ENCODE results near the gene IL20RB.

DNA sequence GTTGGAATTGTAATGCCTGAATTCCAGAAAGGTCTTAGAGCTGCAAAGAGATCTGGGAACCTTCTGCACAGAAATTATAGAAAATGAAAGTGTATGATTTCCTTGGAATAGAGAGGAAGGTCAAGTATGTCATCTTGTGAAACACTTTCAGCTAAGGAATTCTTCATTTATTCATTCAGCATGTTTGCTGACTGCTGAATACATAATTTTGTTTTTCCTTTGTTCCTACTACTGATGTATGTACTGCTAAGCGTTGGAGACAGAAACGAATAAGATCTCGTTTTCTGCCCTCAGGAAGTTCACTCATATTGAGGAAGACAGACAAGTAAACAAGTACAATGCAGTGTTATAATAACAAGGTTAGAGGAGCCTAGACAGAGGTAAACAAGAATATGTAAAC is 14.3 kb upstream of the IL20RB start:
- no peak for TF ChIP-seq FOXM1 (IDR thresholded peaks at IDR 0.05; ENCODE audit: borderline replicate concordance)
- no peak for TF ChIP-seq ELF4 (IDR thresholded peaks at IDR 0.05)
- no peak for TF ChIP-seq CTBP1 (IDR thresholded peaks at IDR 0.05; ENCODE audit: borderline replicate concordance)
- no peak for TF ChIP-seq FOXA1 (IDR thresholded peaks at IDR 0.05)
- no peak for TF ChIP-seq SP1 (IDR thresholded peaks at IDR 0.05)
- no peak for TF ChIP-seq NFRKB (IDR thresholded peaks at IDR 0.05)
- TF ChIP-seq, protein P1, sequence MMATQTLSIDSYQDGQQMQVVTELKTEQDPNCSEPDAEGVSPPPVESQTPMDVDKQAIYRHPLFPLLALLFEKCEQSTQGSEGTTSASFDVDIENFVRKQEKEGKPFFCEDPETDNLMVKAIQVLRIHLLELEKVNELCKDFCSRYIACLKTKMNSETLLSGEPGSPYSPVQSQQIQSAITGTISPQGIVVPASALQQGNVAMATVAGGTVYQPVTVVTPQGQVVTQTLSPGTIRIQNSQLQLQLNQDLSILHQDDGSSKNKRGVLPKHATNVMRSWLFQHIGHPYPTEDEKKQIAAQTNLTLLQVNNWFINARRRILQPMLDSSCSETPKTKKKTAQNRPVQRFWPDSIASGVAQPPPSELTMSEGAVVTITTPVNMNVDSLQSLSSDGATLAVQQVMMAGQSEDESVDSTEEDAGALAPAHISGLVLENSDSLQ (IDR thresholded peaks at IDR 0.05), result no peak
- TF ChIP-seq HDGF (IDR thresholded peaks at IDR 0.05; ENCODE audit: borderline replicate concordance), result no peak
- no peak for TF ChIP-seq L3MBTL2 (conservative IDR thresholded peaks at IDR 0.05)
